Esophagus squamous epithelium (tissue), 4 donors: Measurements from ENCODE around the gene PPP1R3A.

ENCODE experiments used
- POLR2A ChIP-seq, 4 donors: fragments of 450-650 bp; IDR thresholded peaks; one replicate each; pipeline ENCODE4 v1.6.1; 2017; ENCODE audit warnings: antibody characterized with exemption in 4 of 4, mild to moderate bottlenecking in 4 of 4, moderate library complexity in 3 of 4
- TF ChIP-seq, protein P1 (sequence below), 6 experiments: fragments of 450-650 bp in 4 of 6; fragments of 200-600 bp in 2 of 6; sonication (generic) in 2 of 6; IDR thresholded peaks; one replicate each; pipeline ENCODE4 v1.5.1; 2016 to 2019; ENCODE audit warnings: antibody characterized with exemption in 6 of 6, mild to moderate bottlenecking in 4 of 6, moderate library complexity in 4 of 6

DNA sequence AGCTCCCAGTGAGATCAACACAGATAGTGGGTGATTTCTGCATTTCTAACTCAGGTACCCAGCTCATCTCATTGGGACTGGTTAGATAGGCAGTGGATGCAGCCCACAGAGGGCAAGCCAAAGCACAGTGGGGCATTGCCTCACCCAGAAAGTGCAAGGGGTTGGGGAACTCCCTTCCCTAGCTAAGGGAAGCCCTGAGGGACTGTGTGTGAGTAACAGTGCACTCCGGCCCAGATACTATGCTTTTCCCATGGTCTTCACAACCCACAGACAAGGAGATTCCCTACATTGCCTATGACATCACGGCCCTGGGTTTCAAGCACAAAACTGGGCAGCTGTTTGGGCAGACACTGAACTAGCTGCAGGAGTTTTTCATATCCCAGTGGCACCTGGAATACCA lies 62.8 kb downstream of the PPP1R3A start:
- TF ChIP-seq, protein P1, sequence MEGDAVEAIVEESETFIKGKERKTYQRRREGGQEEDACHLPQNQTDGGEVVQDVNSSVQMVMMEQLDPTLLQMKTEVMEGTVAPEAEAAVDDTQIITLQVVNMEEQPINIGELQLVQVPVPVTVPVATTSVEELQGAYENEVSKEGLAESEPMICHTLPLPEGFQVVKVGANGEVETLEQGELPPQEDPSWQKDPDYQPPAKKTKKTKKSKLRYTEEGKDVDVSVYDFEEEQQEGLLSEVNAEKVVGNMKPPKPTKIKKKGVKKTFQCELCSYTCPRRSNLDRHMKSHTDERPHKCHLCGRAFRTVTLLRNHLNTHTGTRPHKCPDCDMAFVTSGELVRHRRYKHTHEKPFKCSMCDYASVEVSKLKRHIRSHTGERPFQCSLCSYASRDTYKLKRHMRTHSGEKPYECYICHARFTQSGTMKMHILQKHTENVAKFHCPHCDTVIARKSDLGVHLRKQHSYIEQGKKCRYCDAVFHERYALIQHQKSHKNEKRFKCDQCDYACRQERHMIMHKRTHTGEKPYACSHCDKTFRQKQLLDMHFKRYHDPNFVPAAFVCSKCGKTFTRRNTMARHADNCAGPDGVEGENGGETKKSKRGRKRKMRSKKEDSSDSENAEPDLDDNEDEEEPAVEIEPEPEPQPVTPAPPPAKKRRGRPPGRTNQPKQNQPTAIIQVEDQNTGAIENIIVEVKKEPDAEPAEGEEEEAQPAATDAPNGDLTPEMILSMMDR (IDR thresholded peaks at IDR 0.05): no peak
- no peak for TF ChIP-seq POLR2A (IDR thresholded peaks at IDR 0.05)
